Mucosa of rectum (tissue), 2 donors: ENCODE results near the gene TCERG1L.
"Not testable (repeated sequence)": the region's sequence is repeated elsewhere in the genome, so short reads cannot be mapped to it uniquely, and the experiment has no call there.

Experiments
- H3K27ac ChIP-seq, 2 donors: one replicate each; pipeline ENCODE4 v1.7.0; 2013; ENCODE audit warnings: inconsistent platforms in 2 of 2, low read depth in 2 of 2, low read length in 2 of 2
- H3K27me3 ChIP-seq, 2 donors: one replicate each; pipeline ENCODE4 v1.7.0; 2013; ENCODE audit warnings: low read length in 2 of 2; ENCODE audit not compliant: control insufficient read depth in 2 of 2, insufficient read depth in 2 of 2
- H3K36me3 ChIP-seq, 2 donors: one replicate each; pipeline ENCODE4 v1.7.0; 2013; ENCODE audit warnings: low read length in 2 of 2; ENCODE audit not compliant: control insufficient read depth in 2 of 2, insufficient read depth in 2 of 2
- H3K4me1 ChIP-seq, 2 donors: one replicate each; pipeline ENCODE4 v1.7.0; 2013; ENCODE audit warnings: low read length in 2 of 2, mild to moderate bottlenecking in 1 of 2; ENCODE audit not compliant: control insufficient read depth in 2 of 2, insufficient read depth in 2 of 2
- H3K4me3 ChIP-seq, 2 donors: one replicate each; pipeline ENCODE4 v1.7.0; 2013; ENCODE audit warnings: low read length in 2 of 2
- H3K9ac ChIP-seq, 2 donors: one replicate each; pipeline ENCODE4 v1.7.0; 2013; ENCODE audit warnings: low read length in 2 of 2, low read depth in 1 of 2, mild to moderate bottlenecking in 1 of 2
- H3K9me3 ChIP-seq, 2 donors: one replicate each; pipeline ENCODE4 v1.7.0; 2013; ENCODE audit warnings: low read length in 2 of 2; ENCODE audit not compliant: control insufficient read depth in 2 of 2
- donor health status: healthy.
- donor health status: Normal muscosa, but diverticular disease.

TCERG1L gene

GRCh38 chr10:131180086-131180485 lies 131.4 kb downstream of the TCERG1L start:
- no peak overlapping the region for H3K4me3 ChIP-seq
- no peaks in the 10 kb centered on the region for H3K27me3 ChIP-seq
- no peaks in the 10 kb centered on the region for H3K4me1 ChIP-seq
- H3K9ac ChIP-seq: no peak overlapping the region
- peaks cover 8 to 12% of the 10 kb centered on the region in 2 donors for H3K9me3 ChIP-seq
- no peaks in the 10 kb centered on the region for H3K36me3 ChIP-seq
- H3K27ac ChIP-seq: no peak overlapping the region

GRCh38 chr10:131179361-131179760 lies 132.2 kb downstream of the TCERG1L start:
- Histone ChIP-seq H3K4me1 (no peaks in the 10 kb centered on the region), H3K9ac (no peak overlapping the region), H3K9me3 (peaks cover 8 to 12% of the 10 kb centered on the region in 2 donors), H3K27ac (no peak overlapping the region), H3K36me3 (no peaks in the 10 kb centered on the region), H3K4me3 (no peak overlapping the region), H3K27me3 (no peaks in the 10 kb centered on the region)

- Histone ChIP-seq H3K27me3 (no peaks in the 10 kb centered on the region), H3K36me3 (no peaks in the 10 kb centered on the region), H3K9me3 (peaks cover 8 to 11% of the 10 kb centered on the region in 2 donors), H3K4me1 (no peaks in the 10 kb centered on the region), H3K4me3 (no peak overlapping the region), H3K27ac (no peak overlapping the region), H3K9ac (no peak overlapping the region)
Measured at GRCh38 chr10:131178521-131179331, 132.8 kb downstream of the TCERG1L start.

- Histone ChIP-seq H3K4me3 (no peak overlapping the region), H3K27me3 (no peaks in the 10 kb centered on the region), H3K27ac (no peak overlapping the region), H3K4me1 (no peaks in the 10 kb centered on the region), H3K9me3 (peaks cover 8 to 10% of the 10 kb centered on the region in 2 donors), H3K9ac (no peak overlapping the region), H3K36me3 (no peaks in the 10 kb centered on the region)
Measured at GRCh38 chr10:131177431-131178327, 133.8 kb downstream of the TCERG1L start.

GRCh38 chr10:131176907-131177306 lies 134.6 kb downstream of the TCERG1L start:
- H3K9me3 ChIP-seq: peaks cover 8 to 10% of the 10 kb centered on the region in 2 donors
- H3K27ac ChIP-seq: no peak overlapping the region
- H3K9ac ChIP-seq: no peak overlapping the region
- H3K36me3 ChIP-seq: no peaks in the 10 kb centered on the region
- H3K4me3 ChIP-seq: no peak overlapping the region
- H3K27me3 ChIP-seq: no peaks in the 10 kb centered on the region
- no peaks in the 10 kb centered on the region for H3K4me1 ChIP-seq

- H3K9ac ChIP-seq, H3K9me3 ChIP-seq, H3K36me3 ChIP-seq, H3K27ac ChIP-seq, H3K27me3 ChIP-seq, H3K4me1 ChIP-seq, H3K4me3 ChIP-seq: not testable (repeated sequence)
Measured at GRCh38 chr10:131176324-131176723, 135.2 kb downstream of the TCERG1L start.

- Histone ChIP-seq H3K36me3 (no peaks in the 10 kb centered on the region), H3K4me3 (no peak overlapping the region), H3K9ac (no peak overlapping the region), H3K27me3 (no peaks in the 10 kb centered on the region), H3K4me1 (no peaks in the 10 kb centered on the region), H3K27ac (no peak overlapping the region), H3K9me3 (peaks cover 8 to 10% of the 10 kb centered on the region in 2 donors)
Measured at GRCh38 chr10:131175891-131176290, 135.6 kb downstream of the TCERG1L start.

GRCh38 chr10:131174651-131175540 lies 136.6 kb downstream of the TCERG1L start:
- H3K27me3 ChIP-seq: no peaks in the 10 kb centered on the region
- no peaks in the 10 kb centered on the region for H3K36me3 ChIP-seq
- no peak overlapping the region for H3K9ac ChIP-seq

GRCh38 chr10:131174211-131174565 lies 137.3 kb downstream of the TCERG1L start:
- Histone ChIP-seq H3K27ac (no peak overlapping the region), H3K4me1 (no peaks in the 10 kb centered on the region), H3K36me3 (no peaks in the 10 kb centered on the region), H3K9ac (no peak overlapping the region), H3K27me3 (no peaks in the 10 kb centered on the region), H3K4me3 (no peak overlapping the region), H3K9me3 (peaks cover 8 to 10% of the 10 kb centered on the region in 2 donors)

More at GRCh38 chr10:131174651-131175540, 136.6 kb downstream of the TCERG1L start:
- Histone ChIP-seq H3K27ac (no peak overlapping the region), H3K4me3 (no peak overlapping the region), H3K4me1 (no peaks in the 10 kb centered on the region), H3K9me3 (peaks cover 8 to 10% of the 10 kb centered on the region in 2 donors)
